A549 treated with Mapracorat at 1 μM for 4 hours (cell line): ENCODE results near the gene B3GNT9. TPM values are rescaled to one million over a fixed set of nuclear protein-coding genes. Genes with fewer than 3 reads are reported as not detected.

Experiments
- total RNA-seq: library from RNA; stranded (reverse); fragments of 200-300 nt; extraction: Qiagen RNA extraction; gene quantifications from 5 replicates; pipeline ENCODE4 v1.2.3, GENCODE V29; 2022

Gene B3GNT9
- total RNA-seq, result 7.4 to 10.0 TPM (median 9.2 TPM) in 5 replicates

DNA sequence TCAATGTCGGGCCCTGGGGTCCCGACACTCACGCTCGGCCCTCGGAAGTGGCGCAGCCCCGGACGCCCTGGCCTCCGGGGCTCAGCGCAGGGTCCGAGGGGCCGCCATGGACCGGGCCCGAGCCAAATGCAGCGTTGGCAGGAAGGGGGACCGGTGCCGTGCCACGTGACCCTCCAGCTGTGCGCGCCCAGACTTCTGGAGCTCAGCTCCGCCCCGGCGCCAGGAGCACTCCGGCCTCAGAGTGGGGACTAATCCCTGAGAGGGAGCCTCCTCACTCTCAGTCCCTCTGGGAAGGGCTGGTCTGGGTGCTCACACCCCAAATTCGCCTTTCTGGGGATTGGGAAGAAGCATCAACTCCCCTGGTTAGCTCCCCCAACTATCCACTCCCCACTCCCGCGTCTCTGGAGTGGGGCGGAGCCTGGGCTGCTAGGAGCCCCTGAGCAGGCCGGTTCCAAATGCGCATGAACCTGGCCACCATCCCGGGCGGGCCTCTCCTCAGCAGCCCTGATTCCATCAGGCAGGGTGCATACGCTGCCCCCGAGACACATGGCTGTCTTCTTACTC lies at the start of gene B3GNT9:
Gene B3GNT9 (minus strand): TSS at position 166 of the 564 bp plus-strand sequence. CDS start 513 bp downstream, outside the sequence.

GRCh38 chr16:67199011-67199807 lies 48.4 kb upstream of the B3GNT9 start, which contains the start of gene ELMO3:
TSS of gene ELMO3 (plus strand) at chr16:67199131. CDS start at chr16:67199327, 196 bp downstream.

DNA sequence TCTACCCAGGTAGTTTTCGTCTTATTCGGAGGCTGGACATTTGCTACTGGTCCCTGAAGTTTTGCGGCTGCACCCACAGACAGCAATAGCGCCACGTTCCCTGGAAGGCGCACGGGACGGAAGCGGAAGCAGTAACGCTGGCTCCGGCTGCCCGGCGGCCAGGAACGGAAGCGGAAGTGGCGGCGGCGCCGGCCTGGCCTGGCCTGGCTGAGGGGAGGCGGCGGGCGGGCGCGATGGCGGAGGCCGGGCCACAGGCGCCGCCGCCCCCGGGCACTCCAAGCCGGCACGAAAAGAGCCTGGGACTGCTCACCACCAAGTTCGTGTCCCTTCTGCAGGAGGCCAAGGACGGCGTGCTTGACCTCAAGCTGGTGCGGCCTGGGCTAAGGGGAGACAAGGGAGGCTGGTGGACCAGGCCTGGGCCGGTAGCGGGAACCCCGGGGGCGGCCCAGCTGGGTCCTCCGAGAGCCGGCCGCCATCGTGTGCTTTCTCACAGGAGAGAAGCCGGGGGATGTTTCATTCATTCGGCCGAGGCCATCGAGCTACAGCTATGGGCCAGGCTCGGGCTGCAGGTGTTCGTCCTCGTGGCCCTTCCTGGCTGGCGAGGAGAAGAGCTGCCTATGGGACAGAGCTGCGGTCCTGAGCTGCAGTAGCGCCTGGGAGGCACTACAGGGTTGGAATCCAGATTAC lies 41.3 kb upstream of the B3GNT9 start, which contains the start of gene E2F4:
Gene E2F4 (plus strand): TSS at position 161 of the 687 bp plus-strand sequence. CDS start 73 bp downstream, at position 234.

GRCh38 chr16:67190041-67190440 lies 39.2 kb upstream of the B3GNT9 start, which contains the start of gene EXOC3L1:
TSS of gene EXOC3L1 (minus strand) at chr16:67190136. CDS start at chr16:67189676, 460 bp downstream.

GRCh38 chr16:67183627-67184452 lies 33.0 kb upstream of the B3GNT9 start, which contains the start of gene MATCAP1:
TSS of gene MATCAP1 (minus strand) at chr16:67183963. CDS start at chr16:67180610, 3,353 bp downstream.

GRCh38 chr16:67170168-67170948 lies 19.6 kb upstream of the B3GNT9 start, which contains the start of gene NOL3:
TSS of gene NOL3 (plus strand) at chr16:67170538.

GRCh38 chr16:67164599-67165061 lies 13.8 kb upstream of the B3GNT9 start, which contains the start of gene HSF4:
TSS of gene HSF4 (plus strand) at chr16:67164745. CDS start at chr16:67164812, 67 bp downstream.

DNA sequence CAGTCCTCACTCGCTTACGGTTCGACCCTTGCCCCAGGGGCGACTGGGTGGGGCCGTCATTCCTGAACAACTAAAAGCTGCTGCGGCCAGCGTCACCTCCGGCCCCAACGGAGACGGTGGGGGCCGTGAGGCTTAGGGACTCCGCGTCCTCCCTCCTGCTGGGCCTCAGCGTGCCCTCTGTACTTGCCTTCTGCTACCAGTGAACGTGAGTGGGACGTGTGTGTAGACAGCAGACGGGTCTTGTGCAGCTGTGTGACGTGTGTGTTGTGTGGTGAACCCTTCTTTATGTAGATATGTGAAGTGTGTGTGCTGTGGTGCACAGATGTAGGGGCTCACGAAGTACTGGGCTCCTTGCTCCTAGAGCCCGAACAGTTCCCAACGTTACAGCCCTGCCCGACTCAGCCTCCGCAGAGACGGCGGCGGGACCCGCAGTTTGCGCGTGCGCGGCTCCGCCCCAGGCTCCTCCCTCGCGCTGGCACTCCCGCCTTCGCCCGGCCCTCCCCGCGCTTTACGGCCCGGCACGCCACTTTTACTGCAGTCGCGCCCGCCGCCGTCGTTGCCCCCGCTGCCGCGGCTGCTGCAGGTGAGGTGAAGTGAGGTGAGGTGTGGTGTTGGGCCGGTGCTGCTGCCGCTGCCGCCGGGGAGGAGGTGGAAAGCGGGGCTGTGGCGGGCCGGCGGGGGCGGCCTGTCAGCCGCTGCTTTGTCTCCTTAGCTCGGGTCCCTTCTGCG lies 41.2 kb downstream of the B3GNT9 start, which contains the start of gene PHAF1:
Gene PHAF1 (plus strand): TSS at position 535 of the 729 bp plus-strand sequence. CDS start 235 bp downstream, outside the sequence.

Other genes with a start within 250 kb of the B3GNT9 start
- gene CDH16, start 232.1 kb downstream of the B3GNT9 start, total RNA-seq, result 3.7 to 4.9 TPM (median 4.4 TPM) in 5 replicates
- 27.6 to 46.6 TPM (median 39.4 TPM) in 5 replicates for gene RRAD, start 225.5 kb downstream of the B3GNT9 start, total RNA-seq
- gene CIAO2B, start 216.6 kb downstream of the B3GNT9 start, total RNA-seq, result 148 to 193 TPM (median 178 TPM) in 5 replicates
- gene CES2, start 215.5 kb downstream of the B3GNT9 start, total RNA-seq, result 29.3 to 37.6 TPM (median 32.1 TPM) in 5 replicates
- 2.3 to 3.6 TPM (median 2.4 TPM) in 5 replicates for gene CES3, start 189.7 kb downstream of the B3GNT9 start, total RNA-seq
- gene CES4A, start 162.4 kb downstream of the B3GNT9 start, total RNA-seq, result 1.9 to 3.3 TPM (median 2.9 TPM) in 5 replicates
- 43.4 to 64.6 TPM (median 52.4 TPM) in 5 replicates for gene CBFB, start 121.8 kb downstream of the B3GNT9 start, total RNA-seq
- 22.3 to 24.6 TPM (median 22.8 TPM) in 5 replicates for gene PHAF1, start 41.1 kb downstream of the B3GNT9 start, total RNA-seq
- gene TRADD, start 8.9 kb upstream of the B3GNT9 start, total RNA-seq, result 15.2 to 21.9 TPM (median 21.3 TPM) in 5 replicates
- gene FBXL8, start 9.0 kb upstream of the B3GNT9 start, total RNA-seq, result 5.8 to 11.5 TPM (median 8.5 TPM) in 5 replicates
- gene HSF4, start 13.7 kb upstream of the B3GNT9 start, total RNA-seq, result 12.2 to 21.9 TPM (median 16.8 TPM) in 5 replicates
- 73.1 to 97.4 TPM (median 92.2 TPM) in 5 replicates for gene NOL3, start 19.5 kb upstream of the B3GNT9 start, total RNA-seq
- 4.2 to 8.5 TPM (median 6.5 TPM) in 5 replicates for gene MATCAP1, start 33.0 kb upstream of the B3GNT9 start, total RNA-seq
- gene EXOC3L1, start 39.1 kb upstream of the B3GNT9 start, total RNA-seq, result 0.06 to 0.32 TPM (median 0.23 TPM) in 4 of 5 replicates, not detected in the other
- gene E2F4, start 41.2 kb upstream of the B3GNT9 start, total RNA-seq, result 81.7 to 103 TPM (median 94.2 TPM) in 5 replicates
- 0.70 to 1.8 TPM (median 1.1 TPM) in 5 replicates for gene ELMO3, start 48.1 kb upstream of the B3GNT9 start, total RNA-seq
- 82.1 to 103 TPM (median 91.2 TPM) in 5 replicates for gene TMEM208, start 76.1 kb upstream of the B3GNT9 start, total RNA-seq
- gene FHOD1, start 96.5 kb upstream of the B3GNT9 start, total RNA-seq, result 40.2 to 67.1 TPM (median 60.9 TPM) in 5 replicates
- 1.1 to 1.9 TPM (median 1.5 TPM) in 5 replicates for gene SLC9A5, start 98.0 kb upstream of the B3GNT9 start, total RNA-seq
- gene PLEKHG4, start 128.5 kb upstream of the B3GNT9 start, total RNA-seq, result 9.7 to 17.3 TPM (median 14.6 TPM) in 5 replicates
- 0.08 to 0.44 TPM (median 0.20 TPM) in 4 of 5 replicates, not detected in the other for gene KCTD19, start 175.7 kb upstream of the B3GNT9 start, total RNA-seq
- gene LRRC36, start 175.8 kb upstream of the B3GNT9 start, total RNA-seq, result 0.08 to 0.09 TPM in 2 of 5 replicates, not detected in the others
- 9.1 to 16.5 TPM (median 14.0 TPM) in 5 replicates for gene TPPP3, start 242.5 kb upstream of the B3GNT9 start, total RNA-seq